GM06990 (cell line): ENCODE measurements around the gene ELL.
A peak's percentile ranks its signal among the peaks of the same experiment; 100 is the strongest.

ENCODE experiments used
- DNase-seq: peaks from one replicate; pipeline ENCODE4 v3.0.0-alpha.2; 2011; ENCODE audit not compliant: insufficient read length; ENCODE audit errors: extremely low read depth
- H3K27me3 ChIP-seq: replicated peaks from 2 replicates; pipeline ENCODE4 v1.6.0; 2011; ENCODE audit warnings: low read length; ENCODE audit not compliant: control insufficient read depth, insufficient read depth
- H3K36me3 ChIP-seq: 2 replicates; pipeline ENCODE4 v1.5.1; 2011; ENCODE audit warnings: low read length; ENCODE audit not compliant: control insufficient read depth, insufficient read depth
- H3K4me3 ChIP-seq: replicated peaks from 2 replicates; pipeline ENCODE4 v1.5.1; 2011; ENCODE audit warnings: low read depth, mild to moderate bottlenecking, control low read depth, low read length
- CTCF ChIP-seq: IDR thresholded peaks from 2 replicates; pipeline ENCODE4 v1.5.1; 2011; ENCODE audit warnings: low read length, control low read depth, mild to moderate bottlenecking, inconsistent platforms; ENCODE audit not compliant: insufficient read depth, poor library complexity, severe bottlenecking

ELL gene

GRCh38 chr19:18450021-18450930, 71.6 kb downstream of the ELL start:
- no peak for TF ChIP-seq CTCF
- Histone ChIP-seq H3K4me3 (no peak overlapping the region), H3K36me3 (peaks cover 48% of the 10 kb centered on the region), H3K27me3 (no peaks in the 10 kb centered on the region)
- DNase-seq = peak; percentile 0

- DNase-seq = no peak
- peaks cover 52% of the 10 kb centered on the region for H3K36me3 ChIP-seq
- H3K27me3 ChIP-seq = no peaks in the 10 kb centered on the region
- H3K4me3 ChIP-seq = no peak overlapping the region
- no peak for TF ChIP-seq CTCF
Measured at GRCh38 chr19:18449552-18449951, 72.3 kb downstream of the ELL start.

- H3K4me3 ChIP-seq = no peak overlapping the region
- H3K36me3 ChIP-seq = peaks cover 62% of the 10 kb centered on the region
- TF ChIP-seq CTCF = no peak
- H3K27me3 ChIP-seq = no peaks in the 10 kb centered on the region
- no peak for DNase-seq
Measured at GRCh38 chr19:18446811-18447359, 75.0 kb downstream of the ELL start.

- no peak overlapping the region for H3K4me3 ChIP-seq
- H3K36me3 ChIP-seq = peaks cover 57% of the 10 kb centered on the region
- no peak for TF ChIP-seq CTCF
- no peak for DNase-seq
- H3K27me3 ChIP-seq = no peaks in the 10 kb centered on the region
Measured at GRCh38 chr19:18446145-18446810, 75.6 kb downstream of the ELL start.

GRCh38 chr19:18445262-18445948, 76.5 kb downstream of the ELL start:
- DNase-seq = no peak
- no peak for TF ChIP-seq CTCF
- Histone ChIP-seq H3K4me3 (no peak overlapping the region), H3K36me3 (peaks cover 52% of the 10 kb centered on the region), H3K27me3 (no peaks in the 10 kb centered on the region)
